Measurements from ENCODE around the gene TANGO2. TPM values are rescaled to one million over a fixed set of nuclear protein-coding genes. Genes with fewer than 3 reads are reported as not detected.
A peak's percentile ranks its signal among the peaks of the same experiment; 100 is the strongest.

The TANGO2 gene
- total and polyA plus RNA-seq, 5 donors from 2014 or later, result 39.5 to 48.4 (median 43.2) TPM

DNA sequence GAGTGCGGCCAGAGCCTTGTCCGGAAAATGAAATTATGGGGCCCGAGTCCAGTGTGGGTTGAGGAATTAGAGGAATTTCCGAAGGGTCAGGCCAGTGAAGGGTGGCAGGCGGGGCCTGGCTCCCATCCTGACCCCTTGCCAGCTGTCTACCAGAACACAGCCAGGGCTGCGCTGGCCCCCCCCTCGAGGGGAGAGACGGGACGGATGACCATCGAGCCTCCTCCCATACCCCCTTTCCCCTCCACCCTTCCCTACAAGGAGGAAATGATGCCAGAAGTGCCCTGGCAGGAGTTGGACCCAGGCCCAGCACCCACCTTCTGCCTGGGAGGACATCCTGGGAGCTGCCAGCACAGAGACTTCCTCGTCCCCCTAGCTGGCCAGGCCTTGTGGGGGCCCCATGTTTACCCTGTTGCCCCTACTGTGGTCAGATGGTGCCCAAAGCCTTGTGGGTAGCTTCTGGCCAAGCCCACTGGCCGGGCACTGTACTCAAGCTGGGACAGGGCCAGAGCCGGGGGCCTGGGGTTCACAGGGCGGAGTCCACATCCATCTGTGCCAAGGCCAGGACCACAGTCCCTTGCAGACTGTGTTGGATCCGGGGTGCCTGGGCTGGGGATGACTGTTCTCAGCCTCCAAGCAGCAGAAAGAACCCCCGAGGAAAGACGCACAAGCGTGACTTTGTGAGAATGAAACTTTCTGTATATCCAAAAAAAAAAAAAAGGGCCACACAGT is 25.1 kb upstream of the TANGO2 start:
- H3K36me3 ChIP-seq (ENCODE audit: control insufficient read depth, insufficient read depth, low read length), result no peaks in the 10 kb centered on the region
- Mint-ChIP-seq H3K36me3 (no peaks in the 10 kb centered on the region), H3K4me1 (no peaks in the 10 kb centered on the region), H3K27me3 (no peaks in the 10 kb centered on the region), H3K9me3 (no peaks in the 10 kb centered on the region), H3K27ac (no peak overlapping the region), H3K4me3 (no peak overlapping the region)
- H3K27me3 ChIP-seq (ENCODE audit: control insufficient read depth, insufficient read depth, low read length), result no peaks in the 10 kb centered on the region
- H3K4me1 ChIP-seq (ENCODE audit: control insufficient read depth, insufficient read depth, low read length, poor library complexity, severe bottlenecking), result no peaks in the 10 kb centered on the region
- no peak for ATAC-seq (ENCODE audit: low read depth in 2 of 2)
- H3K9me3 ChIP-seq (ENCODE audit: control insufficient read depth in 2 of 2, low read length in 2 of 2), result no peaks in the 10 kb centered on the region
- H3K27ac ChIP-seq (ENCODE audit: insufficient read depth, low read length, poor library complexity, severe bottlenecking), result no peak overlapping the region
- no peak for DNase-seq
- H3K4me3 ChIP-seq (ENCODE audit: low read depth, low read length), result no peak overlapping the region

GRCh38 chr22:19996694-19997384 is 24.1 kb upstream of the TANGO2 start:
- no peak overlapping the region for H3K4me3 ChIP-seq (ENCODE audit: low read depth, low read length)
- ATAC-seq (ENCODE audit: low read depth in 2 of 2) (no peak), DNase-seq (no peak)
- H3K27ac ChIP-seq (ENCODE audit: insufficient read depth, low read length, poor library complexity, severe bottlenecking), result no peak overlapping the region
- Mint-ChIP-seq H3K4me1 (no peaks in the 10 kb centered on the region), H3K27me3 (no peaks in the 10 kb centered on the region), H3K36me3 (no peaks in the 10 kb centered on the region), H3K9me3 (peaks cover 0 to 4% (median 0%) of the 10 kb centered on the region in 7 donors), H3K4me3 (no peak overlapping the region), H3K27ac (no peak overlapping the region)
- H3K36me3 ChIP-seq (ENCODE audit: control insufficient read depth, insufficient read depth, low read length), result no peaks in the 10 kb centered on the region
- no peaks in the 10 kb centered on the region for H3K27me3 ChIP-seq (ENCODE audit: control insufficient read depth, insufficient read depth, low read length)
- H3K9me3 ChIP-seq (ENCODE audit: control insufficient read depth in 2 of 2, low read length in 2 of 2), result no peaks in the 10 kb centered on the region
- no peaks in the 10 kb centered on the region for H3K4me1 ChIP-seq (ENCODE audit: control insufficient read depth, insufficient read depth, low read length, poor library complexity, severe bottlenecking)

- Mint-ChIP-seq H3K27ac (no peak overlapping the region), H3K36me3 (no peaks in the 10 kb centered on the region), H3K4me3 (no peak overlapping the region), H3K27me3 (peaks cover 5% of the 10 kb centered on the region), H3K4me1 (no peaks in the 10 kb centered on the region), H3K9me3 (peaks cover 0 to 4% (median 1%) of the 10 kb centered on the region in 7 donors)
- ATAC-seq (ENCODE audit: low read depth in 2 of 2), result no peak
- Histone ChIP-seq H3K27ac (ENCODE audit: insufficient read depth, low read length, poor library complexity, severe bottlenecking) (no peak overlapping the region), H3K9me3 (ENCODE audit: control insufficient read depth in 2 of 2, low read length in 2 of 2) (peaks cover 0 to 4% of the 10 kb centered on the region in 2 experiments), H3K4me3 (ENCODE audit: low read depth, low read length) (no peak overlapping the region), H3K36me3 (ENCODE audit: control insufficient read depth, insufficient read depth, low read length) (no peaks in the 10 kb centered on the region), H3K27me3 (ENCODE audit: control insufficient read depth, insufficient read depth, low read length) (no peaks in the 10 kb centered on the region), H3K4me1 (ENCODE audit: control insufficient read depth, insufficient read depth, low read length, poor library complexity, severe bottlenecking) (no peaks in the 10 kb centered on the region)
- no peak for DNase-seq
Measured at GRCh38 chr22:19997561-19998231, 23.2 kb upstream of the TANGO2 start.

- peaks cover 2% of the 10 kb centered on the region for H3K36me3 Mint-ChIP-seq
- no peaks in the 10 kb centered on the region for H3K4me1 Mint-ChIP-seq
- H3K4me3 Mint-ChIP-seq, result no peak overlapping the region
- ATAC-seq (ENCODE audit: low read depth in 2 of 2), result no peak
- H3K27ac ChIP-seq (ENCODE audit: insufficient read depth, low read length, poor library complexity, severe bottlenecking), result no peak overlapping the region
- H3K9me3 Mint-ChIP-seq, result peaks cover under 1 to 9% (median 4%) of the 10 kb centered on the region in 7 donors
- no peak overlapping the region for H3K27ac Mint-ChIP-seq
- peaks cover 10% of the 10 kb centered on the region for H3K27me3 Mint-ChIP-seq
- peaks cover 1% of the 10 kb centered on the region for H3K27me3 ChIP-seq (ENCODE audit: control insufficient read depth, insufficient read depth, low read length)
- peaks cover 5 to 11% of the 10 kb centered on the region in 2 experiments for H3K9me3 ChIP-seq (ENCODE audit: control insufficient read depth in 2 of 2, low read length in 2 of 2)
- DNase-seq, result no peak
- no peaks in the 10 kb centered on the region for H3K36me3 ChIP-seq (ENCODE audit: control insufficient read depth, insufficient read depth, low read length)
- no peaks in the 10 kb centered on the region for H3K4me1 ChIP-seq (ENCODE audit: control insufficient read depth, insufficient read depth, low read length, poor library complexity, severe bottlenecking)
- no peak overlapping the region for H3K4me3 ChIP-seq (ENCODE audit: low read depth, low read length)
Measured at GRCh38 chr22:19998232-19998951, 22.5 kb upstream of the TANGO2 start.

- Mint-ChIP-seq H3K9me3 (peaks cover 2 to 15% (median 6%) of the 10 kb centered on the region in 7 donors), H3K4me1 (no peaks in the 10 kb centered on the region), H3K27me3 (peaks cover 14% of the 10 kb centered on the region), H3K4me3 (no peak overlapping the region), H3K36me3 (peaks cover 4% of the 10 kb centered on the region), H3K27ac (no peak overlapping the region)
- H3K36me3 ChIP-seq (ENCODE audit: control insufficient read depth, insufficient read depth, low read length), result no peaks in the 10 kb centered on the region
- DNase-seq (no peak), ATAC-seq (ENCODE audit: low read depth in 2 of 2) (peak in 1 of 2 donors; percentile 18)
- peaks cover 3% of the 10 kb centered on the region for H3K27me3 ChIP-seq (ENCODE audit: control insufficient read depth, insufficient read depth, low read length)
- peaks cover 13 to 14% of the 10 kb centered on the region in 2 experiments for H3K9me3 ChIP-seq (ENCODE audit: control insufficient read depth in 2 of 2, low read length in 2 of 2)
- H3K27ac ChIP-seq (ENCODE audit: insufficient read depth, low read length, poor library complexity, severe bottlenecking), result no peak overlapping the region
- H3K4me3 ChIP-seq (ENCODE audit: low read depth, low read length), result no peak overlapping the region
- no peaks in the 10 kb centered on the region for H3K4me1 ChIP-seq (ENCODE audit: control insufficient read depth, insufficient read depth, low read length, poor library complexity, severe bottlenecking)
Measured at GRCh38 chr22:19998991-19999820, 21.7 kb upstream of the TANGO2 start.

- Mint-ChIP-seq H3K27ac (no peak overlapping the region), H3K27me3 (peaks cover 14% of the 10 kb centered on the region), H3K4me3 (no peak overlapping the region), H3K36me3 (peaks cover 4% of the 10 kb centered on the region), H3K4me1 (no peaks in the 10 kb centered on the region), H3K9me3 (peaks cover 2 to 18% (median 6%) of the 10 kb centered on the region in 7 donors)
- Histone ChIP-seq H3K36me3 (ENCODE audit: control insufficient read depth, insufficient read depth, low read length) (no peaks in the 10 kb centered on the region), H3K9me3 (ENCODE audit: control insufficient read depth in 2 of 2, low read length in 2 of 2) (peaks cover 14 to 16% of the 10 kb centered on the region in 2 experiments), H3K27me3 (ENCODE audit: control insufficient read depth, insufficient read depth, low read length) (peaks cover 3% of the 10 kb centered on the region), H3K4me1 (ENCODE audit: control insufficient read depth, insufficient read depth, low read length, poor library complexity, severe bottlenecking) (no peaks in the 10 kb centered on the region), H3K4me3 (ENCODE audit: low read depth, low read length) (no peak overlapping the region), H3K27ac (ENCODE audit: insufficient read depth, low read length, poor library complexity, severe bottlenecking) (no peak overlapping the region)
- ATAC-seq (ENCODE audit: low read depth in 2 of 2) (no peak), DNase-seq (no peak)
Measured at GRCh38 chr22:20000246-20001081, 20.4 kb upstream of the TANGO2 start.
